PC-3 (cell line): Measurements from ENCODE around the gene IQGAP1. TPM values are rescaled to one million over a fixed set of nuclear protein-coding genes. Genes with fewer than 3 reads are reported as not detected.
A peak's percentile ranks its signal among the peaks of the same experiment; 100 is the strongest.

Source experiments
- ATAC-seq: fragments of 200-7000 bp; cut with Tn5 transposase; 2 replicates; pipeline ENCODE4 v1.9.1; 2020; ENCODE audit warnings: mild to moderate bottlenecking, moderate library complexity
- BruUV-seq: library from RNA; stranded (reverse); fragments of 400-500 nt; replicated peaks from 2 replicates; lab custom pipeline; 2021; lab: Mats Ljungman, UMichigan
- CTCF ChIA-PET: fragments of 300-600 bp; sonication (Branson Sonifier 250); formaldehyde crosslinking; loops from one replicate; lab custom pipeline; 2022; ENCODE audit warnings: antibody characterized with exemption; lab: Charles Lee
- POLR2A ChIA-PET: fragments of 300-600 bp; sonication (Branson Sonifier 250); formaldehyde crosslinking; loops from one replicate; lab custom pipeline; 2022; ENCODE audit warnings: antibody characterized with exemption; ENCODE audit not compliant: unreplicated experiment; lab: Charles Lee
- DNase-seq: peaks from one replicate; pipeline ENCODE4 v3.0.0-alpha.2; 2015
- H2AFZ ChIP-seq: fragments of 300-600 bp; sonication (generic); 2 replicates; pipeline ENCODE4 v1.6.0; 2016; ENCODE audit warnings: antibody characterized with exemption, low read length
- H3F3A ChIP-seq: fragments of 300-600 bp; sonication (generic); one replicate; pipeline ENCODE4 v1.6.0; 2017; ENCODE audit warnings: antibody characterized with exemption, low read length, control low read depth, mild to moderate bottlenecking; ENCODE audit not compliant: unreplicated experiment
- H3K27ac ChIP-seq: fragments of 300-600 bp; sonication (generic); 2 replicates; pipeline ENCODE4 v1.5.1; 2016; ENCODE audit warnings: mild to moderate bottlenecking, low read length
- H3K27me3 ChIP-seq: fragments of 300-600 bp; sonication (generic); 2 replicates; pipeline ENCODE4 v1.6.1; 2016; ENCODE audit warnings: low read length, mixed read lengths
- H3K36me3 ChIP-seq: fragments of 300-600 bp; sonication (generic); 2 replicates; pipeline ENCODE4 v1.6.1; 2016; ENCODE audit warnings: low read depth, mixed run types, low read length, mixed read lengths
- H3K4me1 ChIP-seq: fragments of 300-600 bp; sonication (generic); 2 replicates; pipeline ENCODE4 v1.5.1; 2016; ENCODE audit warnings: low read length; ENCODE audit not compliant: insufficient read depth
- H3K4me2 ChIP-seq: fragments of 300-600 bp; sonication (generic); 2 replicates; pipeline ENCODE4 v1.6.0; 2016; ENCODE audit warnings: low read length
- H3K4me3 ChIP-seq: fragments of 300-600 bp; sonication (generic); 2 replicates; pipeline ENCODE4 v1.5.1; 2016; ENCODE audit warnings: mild to moderate bottlenecking, low read length, mixed read lengths
- H3K79me2 ChIP-seq: fragments of 300-600 bp; sonication (generic); 2 replicates; pipeline ENCODE4 v1.6.1; 2017; ENCODE audit warnings: low read length, mixed read lengths
- H3K9ac ChIP-seq: fragments of 300-600 bp; sonication (generic); 2 replicates; pipeline ENCODE4 v1.6.0; 2016; ENCODE audit warnings: mild to moderate bottlenecking, low read length
- H3K9me2 ChIP-seq: fragments of 300-600 bp; sonication (generic); replicated peaks from 2 replicates; pipeline ENCODE4 v1.6.1; 2016; ENCODE audit warnings: mixed run types, low read length, mixed read lengths
- H3K9me3 ChIP-seq: fragments of 300-600 bp; sonication (generic); 2 replicates; pipeline ENCODE4 v1.6.1; 2016; ENCODE audit warnings: low read length, mixed read lengths
- H4K20me1 ChIP-seq: fragments of 300-600 bp; sonication (generic); 2 replicates; pipeline ENCODE4 v1.6.1; 2016; ENCODE audit warnings: low read length, mixed read lengths
- CTCF ChIP-seq: fragments of 300-600 bp; sonication (generic); conservative IDR thresholded peaks from 2 replicates; pipeline ENCODE4 v1.5.1; 2017; ENCODE audit warnings: antibody characterized with exemption, low read depth, mild to moderate bottlenecking, low read length
- EZH2 ChIP-seq: fragments of 300-600 bp; sonication (generic); IDR thresholded peaks from one replicate; pipeline ENCODE4 v1.6.1; 2017; ENCODE audit warnings: antibody characterized with exemption, mild to moderate bottlenecking, low read length; ENCODE audit not compliant: unreplicated experiment
- EZH2phosphoT487 ChIP-seq: fragments of 300-600 bp; sonication (generic); IDR thresholded peaks from 2 replicates; pipeline ENCODE4 v1.6.1; 2018; ENCODE audit warnings: mild to moderate bottlenecking, antibody characterized with exemption, low read length, borderline replicate concordance
- intact Hi-C: fragments of 100-400 bp; cut with micrococcal nuclease; formaldehyde crosslinking; loops from 2 replicates; pipeline ENCODE4 v1.9.0; 2023
- total RNA-seq: library from RNA; depleted of rRNA; stranded (reverse); fragments of >200 nt; gene quantifications from 2 replicates; pipeline ENCODE4 v1.2.3, GENCODE V29; 2014

IQGAP1 gene
- total RNA-seq, 1 experiment from 2014 or later: 139 TPM

GRCh38 chr15:90519688-90520087 lies 131.6 kb downstream of the IQGAP1 start:
- Histone ChIP-seq H3K4me3 (no peak overlapping the region), H3K9me3 (no peaks in the 10 kb centered on the region), H3K4me1 (peaks cover 15% of the 10 kb centered on the region), H3K4me2 (no peak overlapping the region), H3F3A (no peaks in the 10 kb centered on the region), H3K27me3 (no peaks in the 10 kb centered on the region), H2AFZ (no peak overlapping the region), H3K36me3 (no peaks in the 10 kb centered on the region), H3K9me2 (no peaks in the 10 kb centered on the region), H4K20me1 (no peaks in the 10 kb centered on the region), H3K9ac (peak overlapping the region; percentile 33; the same call in 1 of the 2 replicates), H3K79me2 (no peaks in the 10 kb centered on the region), H3K27ac (peak overlapping the region; percentile 60)
- peak; percentile 68 for DNase-seq
- no peak for TF ChIP-seq EZH2phosphoT487
- no peak for TF ChIP-seq CTCF
- TF ChIP-seq EZH2: no peak
- BruUV-seq: no TSS peak
- ChIA-PET CTCF (interaction anchor here (0.6 kb wide), 1 partner anchor 437 kb away, joined by 3 read pairs; no protein-coding TSS in a partner anchor), POLR2A (interaction anchor here (0.9 kb wide), 1 partner anchor 11 kb away, joined by 4 read pairs; no protein-coding TSS in a partner anchor)
- ATAC-seq: peak; percentile 70
- intact Hi-C loops: no loop called here

- POLR2A ChIA-PET: interaction anchor here (0.9 kb wide), 1 partner anchor 10 kb away, joined by 4 read pairs; no protein-coding TSS in a partner anchor
These were observed 132.3 kb downstream of the IQGAP1 start for GRCh38 chr15:90520365-90520764.

More at GRCh38 chr15:90520365-90520764, 132.3 kb downstream of the IQGAP1 start:
- ATAC-seq (no peak), DNase-seq (no peak)
- H3F3A ChIP-seq: no peaks in the 10 kb centered on the region
- H2AFZ ChIP-seq: no peak overlapping the region
- TF ChIP-seq EZH2 (no peak), CTCF (no peak), EZH2phosphoT487 (no peak)
- no peaks in the 10 kb centered on the region for H3K36me3 ChIP-seq
- H3K4me1 ChIP-seq: peaks cover 15% of the 10 kb centered on the region
- CTCF ChIA-PET: no interaction called here
- H4K20me1 ChIP-seq: no peaks in the 10 kb centered on the region
- intact Hi-C loops: no loop called here
- no peaks in the 10 kb centered on the region for H3K27me3 ChIP-seq
- peak overlapping the region; percentile 33 for H3K9ac ChIP-seq
- BruUV-seq: no TSS peak
- peak overlapping the region; percentile 60 for H3K27ac ChIP-seq
- H3K9me3 ChIP-seq: no peaks in the 10 kb centered on the region
- no peaks in the 10 kb centered on the region for H3K9me2 ChIP-seq
- no peaks in the 10 kb centered on the region for H3K79me2 ChIP-seq
- no peak overlapping the region for H3K4me2 ChIP-seq
- no peak overlapping the region for H3K4me3 ChIP-seq
